Measurements from ENCODE around the gene IGSF9B.

- TF ChIP-seq, protein P1, sequence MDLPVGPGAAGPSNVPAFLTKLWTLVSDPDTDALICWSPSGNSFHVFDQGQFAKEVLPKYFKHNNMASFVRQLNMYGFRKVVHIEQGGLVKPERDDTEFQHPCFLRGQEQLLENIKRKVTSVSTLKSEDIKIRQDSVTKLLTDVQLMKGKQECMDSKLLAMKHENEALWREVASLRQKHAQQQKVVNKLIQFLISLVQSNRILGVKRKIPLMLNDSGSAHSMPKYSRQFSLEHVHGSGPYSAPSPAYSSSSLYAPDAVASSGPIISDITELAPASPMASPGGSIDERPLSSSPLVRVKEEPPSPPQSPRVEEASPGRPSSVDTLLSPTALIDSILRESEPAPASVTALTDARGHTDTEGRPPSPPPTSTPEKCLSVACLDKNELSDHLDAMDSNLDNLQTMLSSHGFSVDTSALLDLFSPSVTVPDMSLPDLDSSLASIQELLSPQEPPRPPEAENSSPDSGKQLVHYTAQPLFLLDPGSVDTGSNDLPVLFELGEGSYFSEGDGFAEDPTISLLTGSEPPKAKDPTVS (IDR thresholded peaks at IDR 0.05; ENCODE audit: low read depth, low read length): no peak
- TF ChIP-seq MTA3 (IDR thresholded peaks at IDR 0.05; ENCODE audit: borderline replicate concordance, low read length): no peak
- TF ChIP-seq CTCF (IDR thresholded peaks at IDR 0.05 in 2 of 3, conservative IDR thresholded peaks at IDR 0.05 in 1 of 3; ENCODE audit: control insufficient read depth in 2 of 3, extremely low read depth in 1 of 3, insufficient read depth in 1 of 3, low read depth in 3 of 3, low read length in 3 of 3): no peak
- TF ChIP-seq, protein P2, sequence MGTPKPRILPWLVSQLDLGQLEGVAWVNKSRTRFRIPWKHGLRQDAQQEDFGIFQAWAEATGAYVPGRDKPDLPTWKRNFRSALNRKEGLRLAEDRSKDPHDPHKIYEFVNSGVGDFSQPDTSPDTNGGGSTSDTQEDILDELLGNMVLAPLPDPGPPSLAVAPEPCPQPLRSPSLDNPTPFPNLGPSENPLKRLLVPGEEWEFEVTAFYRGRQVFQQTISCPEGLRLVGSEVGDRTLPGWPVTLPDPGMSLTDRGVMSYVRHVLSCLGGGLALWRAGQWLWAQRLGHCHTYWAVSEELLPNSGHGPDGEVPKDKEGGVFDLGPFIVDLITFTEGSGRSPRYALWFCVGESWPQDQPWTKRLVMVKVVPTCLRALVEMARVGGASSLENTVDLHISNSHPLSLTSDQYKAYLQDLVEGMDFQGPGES (IDR thresholded peaks at IDR 0.05): no peak
- TF ChIP-seq EGR1 (IDR thresholded peaks at IDR 0.05; ENCODE audit: borderline replicate concordance in 1 of 2, low read depth in 2 of 2, low read length in 2 of 2): no peak
- no peak for TF ChIP-seq POLR2A (IDR thresholded peaks at IDR 0.05; ENCODE audit: low read depth, low read length)
- no peak for TF ChIP-seq NFYB (IDR thresholded peaks at IDR 0.05; ENCODE audit: insufficient read depth, low read depth, low read length)
Observed at GRCh38 chr11:133992121-133992520, 35.4 kb upstream of the IGSF9B start.
